HFFc6 (cell line): ENCODE measurements around the gene HYAL2. TPM values are rescaled to one million over a fixed set of nuclear protein-coding genes. Genes with fewer than 3 reads are reported as not detected.

Source experiments
- DNase-seq: peaks from one replicate; pipeline ENCODE4 v3.0.0-alpha.2; 2018
- H3K27ac Mint-ChIP-seq: 2 replicates; pipeline ENCODE4 v1.8.0; 2020; ENCODE audit warnings: mild to moderate bottlenecking, mixed read lengths
- H3K27me3 Mint-ChIP-seq: 2 replicates; pipeline ENCODE4 v1.8.0; 2021; ENCODE audit warnings: mild to moderate bottlenecking, moderate library complexity, mixed read lengths; ENCODE audit not compliant: insufficient read depth
- H3K36me3 Mint-ChIP-seq: 2 replicates; pipeline ENCODE4 v1.8.0; 2021; ENCODE audit warnings: low read depth, mixed read lengths
- H3K4me1 Mint-ChIP-seq: 2 replicates; pipeline ENCODE4 v1.8.0; 2020; ENCODE audit warnings: low read depth, mixed read lengths
- H3K4me3 Mint-ChIP-seq: 2 replicates; pipeline ENCODE4 v1.8.0; 2020; ENCODE audit warnings: mild to moderate bottlenecking, moderate library complexity, mixed read lengths
- H3K9me3 Mint-ChIP-seq: 2 replicates; pipeline ENCODE4 v1.8.0; 2020; ENCODE audit warnings: mild to moderate bottlenecking, mixed read lengths
- total RNA-seq, 6 experiments: library from RNA; stranded (reverse); fragmentation: NEBNext Ultra II Directional; extraction: Animal tissue kit (Norgen Biotek cat#: 25700); gene quantifications; 2 replicates in 1 of 6; 3 replicates in 5 of 6; pipeline ENCODE4 v1.2.3, GENCODE V29; 2021
- TF ChIP-seq, protein P1 (sequence below): fragments of 200-600 bp; sonication (generic); IDR thresholded peaks from 2 replicates; pipeline ENCODE4 v1.5.0; 2021; ENCODE audit warnings: antibody characterized with exemption, mild to moderate bottlenecking

The HYAL2 gene
- total RNA-seq, 6 experiments from 2014 or later, result 39.4 to 54.9 (median 47.6) TPM

GRCh38 chr3:50337175-50337861 lies 14.8 kb upstream of the HYAL2 start:
- DNase-seq, result peak; percentile 99
- H3K27ac Mint-ChIP-seq, result peak overlapping the region; percentile 95
- TF ChIP-seq, protein P1, sequence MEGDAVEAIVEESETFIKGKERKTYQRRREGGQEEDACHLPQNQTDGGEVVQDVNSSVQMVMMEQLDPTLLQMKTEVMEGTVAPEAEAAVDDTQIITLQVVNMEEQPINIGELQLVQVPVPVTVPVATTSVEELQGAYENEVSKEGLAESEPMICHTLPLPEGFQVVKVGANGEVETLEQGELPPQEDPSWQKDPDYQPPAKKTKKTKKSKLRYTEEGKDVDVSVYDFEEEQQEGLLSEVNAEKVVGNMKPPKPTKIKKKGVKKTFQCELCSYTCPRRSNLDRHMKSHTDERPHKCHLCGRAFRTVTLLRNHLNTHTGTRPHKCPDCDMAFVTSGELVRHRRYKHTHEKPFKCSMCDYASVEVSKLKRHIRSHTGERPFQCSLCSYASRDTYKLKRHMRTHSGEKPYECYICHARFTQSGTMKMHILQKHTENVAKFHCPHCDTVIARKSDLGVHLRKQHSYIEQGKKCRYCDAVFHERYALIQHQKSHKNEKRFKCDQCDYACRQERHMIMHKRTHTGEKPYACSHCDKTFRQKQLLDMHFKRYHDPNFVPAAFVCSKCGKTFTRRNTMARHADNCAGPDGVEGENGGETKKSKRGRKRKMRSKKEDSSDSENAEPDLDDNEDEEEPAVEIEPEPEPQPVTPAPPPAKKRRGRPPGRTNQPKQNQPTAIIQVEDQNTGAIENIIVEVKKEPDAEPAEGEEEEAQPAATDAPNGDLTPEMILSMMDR, result no peak
- no peaks in the 10 kb centered on the region for H3K9me3 Mint-ChIP-seq
- H3K36me3 Mint-ChIP-seq, result peaks cover 34% of the 10 kb centered on the region
- H3K27me3 Mint-ChIP-seq, result peaks cover 6% of the 10 kb centered on the region
- H3K4me3 Mint-ChIP-seq, result peak overlapping the region; percentile 96
- peaks cover 59% of the 10 kb centered on the region for H3K4me1 Mint-ChIP-seq

GRCh38 chr3:50336452-50337174 lies 14.1 kb upstream of the HYAL2 start:
- TF ChIP-seq, protein P1, result no peak
- H3K4me1 Mint-ChIP-seq, result peaks cover 59% of the 10 kb centered on the region
- H3K9me3 Mint-ChIP-seq, result no peaks in the 10 kb centered on the region
- peak overlapping the region; percentile 95 for H3K27ac Mint-ChIP-seq
- H3K27me3 Mint-ChIP-seq, result peaks cover 6% of the 10 kb centered on the region
- peak; percentile 28 for DNase-seq
- peak overlapping the region; percentile 96 for H3K4me3 Mint-ChIP-seq
- peaks cover 34% of the 10 kb centered on the region for H3K36me3 Mint-ChIP-seq

GRCh38 chr3:50334339-50335075 lies 12.0 kb upstream of the HYAL2 start:
- TF ChIP-seq, protein P1, result no peak
- Mint-ChIP-seq H3K9me3 (no peaks in the 10 kb centered on the region), H3K27me3 (peaks cover 4% of the 10 kb centered on the region; the same call in 1 of the 2 replicates), H3K36me3 (peaks cover 28% of the 10 kb centered on the region), H3K4me3 (peak overlapping the region; percentile 70), H3K4me1 (peaks cover 52% of the 10 kb centered on the region), H3K27ac (peak overlapping the region; percentile 88)
- no peak for DNase-seq

DNA sequence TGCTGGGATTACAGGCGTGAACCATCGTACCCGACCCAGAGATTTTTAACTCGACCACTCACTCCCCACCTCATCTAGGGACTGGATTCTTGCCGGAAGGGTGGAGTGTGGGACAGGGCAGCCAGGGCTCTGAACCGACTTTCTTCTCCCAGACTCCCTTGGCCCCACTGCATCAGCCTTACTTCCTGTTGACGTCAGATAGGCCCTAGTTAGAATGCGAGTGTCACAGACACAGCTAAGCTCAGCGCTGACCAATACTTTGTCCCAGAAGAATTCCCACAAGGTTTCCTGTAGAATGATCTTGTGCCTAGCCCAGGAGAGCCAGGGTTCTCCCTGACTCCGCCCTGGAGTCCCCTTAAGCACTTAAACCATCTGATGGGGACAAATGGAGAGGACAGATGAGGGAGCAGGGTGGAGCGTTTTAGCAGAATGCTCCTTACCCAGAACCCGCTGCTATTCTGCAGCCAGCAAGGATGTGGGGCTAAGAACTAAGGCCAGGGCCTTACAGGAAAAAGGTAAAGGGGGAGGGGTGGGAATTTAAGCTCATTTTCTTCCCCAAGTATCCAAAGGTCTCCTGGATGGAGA lies 11.3 kb upstream of the HYAL2 start:
- TF ChIP-seq, protein P1, result no peak
- Mint-ChIP-seq H3K27ac (peak overlapping the region; percentile 88), H3K27me3 (peaks cover 3% of the 10 kb centered on the region; the same call in 1 of the 2 replicates), H3K4me3 (peak overlapping the region; percentile 70), H3K9me3 (no peaks in the 10 kb centered on the region), H3K36me3 (peaks cover 24% of the 10 kb centered on the region), H3K4me1 (peaks cover 45% of the 10 kb centered on the region)
- DNase-seq, result no peak

- no peak overlapping the region for H3K4me3 Mint-ChIP-seq
Measured at GRCh38 chr3:50331364-50331907, 8.9 kb upstream of the HYAL2 start.

More at GRCh38 chr3:50331364-50331907, 8.9 kb upstream of the HYAL2 start:
- Mint-ChIP-seq H3K9me3 (no peaks in the 10 kb centered on the region), H3K27me3 (peaks cover 5% of the 10 kb centered on the region), H3K27ac (no peak overlapping the region; the same call in 1 of the 2 replicates), H3K4me1 (peaks cover 46% of the 10 kb centered on the region), H3K36me3 (peaks cover 22% of the 10 kb centered on the region; the same call in 1 of the 2 replicates)
- no peak for DNase-seq
- TF ChIP-seq, protein P1, result no peak
